ENCODE measurements around the gene CNNM4. TPM values are rescaled to one million over a fixed set of nuclear protein-coding genes. Genes with fewer than 3 reads are reported as not detected.

Gene CNNM4
- total RNA-seq, 1 donor from 2014 or later, result 2.4 TPM

GRCh38 chr2:96832408-96832753 is 71.7 kb downstream of the CNNM4 start:
- no peak for DNase-seq (ENCODE audit: low read depth, low spot score)

GRCh38 chr2:96832754-96833507 is 72.2 kb downstream of the CNNM4 start:
- no peak for DNase-seq (ENCODE audit: low read depth, low spot score)

- DNase-seq (ENCODE audit: low read depth, low spot score), result no peak
Measured at GRCh38 chr2:96835830-96836229, 75.1 kb downstream of the CNNM4 start.

GRCh38 chr2:96837575-96837974 is 76.9 kb downstream of the CNNM4 start:
- DNase-seq (ENCODE audit: low read depth, low spot score), result no peak

GRCh38 chr2:96838345-96839292 is 77.9 kb downstream of the CNNM4 start:
- DNase-seq (ENCODE audit: low read depth, low spot score), result no peak

- DNase-seq (ENCODE audit: low read depth, low spot score), result no peak
Measured at GRCh38 chr2:96839293-96839874, 78.7 kb downstream of the CNNM4 start.

GRCh38 chr2:96839875-96840850 is 79.5 kb downstream of the CNNM4 start:
- DNase-seq (ENCODE audit: low read depth, low spot score), result no peak

- DNase-seq (ENCODE audit: low read depth, low spot score), result no peak
Measured at GRCh38 chr2:96841701-96842495, 81.2 kb downstream of the CNNM4 start.

- DNase-seq (ENCODE audit: low read depth, low spot score), result no peak
Measured at GRCh38 chr2:96842600-96842999, 81.9 kb downstream of the CNNM4 start.

GRCh38 chr2:96843538-96844268 is 83.0 kb downstream of the CNNM4 start, which contains the start of gene ANKRD23:
ANKRD23 (minus strand) TSS chr2:96844021; CDS start chr2:96843992, 29 bp downstream.
- no peak for DNase-seq (ENCODE audit: low read depth, low spot score)

- no peak for DNase-seq (ENCODE audit: low read depth, low spot score)
Measured at GRCh38 chr2:96844405-96844808, 83.7 kb downstream of the CNNM4 start.

GRCh38 chr2:96846825-96847224 is 86.1 kb downstream of the CNNM4 start:
- no peak for DNase-seq (ENCODE audit: low read depth, low spot score)

GRCh38 chr2:96847586-96847985 is 86.9 kb downstream of the CNNM4 start:
- no peak for DNase-seq (ENCODE audit: low read depth, low spot score)

GRCh38 chr2:96848264-96848663 is 87.6 kb downstream of the CNNM4 start:
- no peak for DNase-seq (ENCODE audit: low read depth, low spot score)

GRCh38 chr2:96852667-96853066 is 92.0 kb downstream of the CNNM4 start:
- no peak for DNase-seq (ENCODE audit: low read depth, low spot score)

GRCh38 chr2:96853321-96853720 is 92.6 kb downstream of the CNNM4 start:
- DNase-seq (ENCODE audit: low read depth, low spot score), result no peak

- no peak for DNase-seq (ENCODE audit: low read depth, low spot score)
Measured at GRCh38 chr2:96856776-96857666, 96.3 kb downstream of the CNNM4 start.

GRCh38 chr2:96857667-96858372 is 97.1 kb downstream of the CNNM4 start, which contains the start of gene ANKRD39:
ANKRD39 (minus strand) TSS chr2:96858016; CDS start chr2:96857987, 29 bp downstream.
- DNase-seq (ENCODE audit: low read depth, low spot score), result peak; percentile 91

Data from pulmonary artery endothelial cell (primary cell).